Epithelial cell of proximal tubule (primary cell): ENCODE data around the gene BORCS8. TPM values are rescaled to one million over a fixed set of nuclear protein-coding genes. Genes with fewer than 3 reads are reported as not detected.

ENCODE experiments used
- DNase-seq: peaks from one replicate; pipeline ENCODE4 v3.0.0-alpha.2; 2011; ENCODE audit warnings: low read depth
- H3K4me3 ChIP-seq: 2 replicates; pipeline ENCODE4 v1.5.1; 2011; ENCODE audit warnings: low read depth, mild to moderate bottlenecking, low read length
- total RNA-seq: library from RNA; depleted of rRNA; stranded (reverse); fragments of >200 nt; gene quantifications from 2 replicates; pipeline ENCODE4 v1.2.3, GENCODE V29; 2015
- TF ChIP-seq, protein P1 (sequence below): conservative IDR thresholded peaks from 2 replicates; pipeline ENCODE4 v1.5.1; 2012; ENCODE audit warnings: low read depth, mild to moderate bottlenecking, low read length

The BORCS8 gene
- total RNA-seq, 1 donor from 2014 or later = 27.4 TPM

DNA sequence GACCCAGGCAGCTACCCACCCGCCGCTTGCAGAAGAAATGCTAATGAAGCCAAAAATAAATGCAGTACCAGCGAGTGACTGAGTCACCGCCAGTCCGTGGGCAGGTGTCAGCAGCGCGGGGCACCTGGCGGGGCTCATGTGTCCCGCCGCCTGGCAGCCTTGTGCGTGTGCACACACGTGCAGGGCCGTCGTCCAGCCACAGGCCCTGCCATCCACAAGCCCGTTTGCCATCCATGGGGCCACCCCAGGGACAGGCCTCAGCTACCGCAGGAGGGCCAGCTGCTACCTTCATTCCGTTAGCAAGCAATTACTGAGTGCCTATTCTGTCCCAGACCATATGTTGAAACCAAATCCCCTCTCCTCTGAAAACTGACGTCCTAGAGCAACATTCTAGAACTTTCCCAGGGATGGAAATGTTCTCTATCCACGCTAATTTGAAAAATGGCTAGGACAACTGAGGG lies 40.3 kb upstream of the BORCS8 start:
- TF ChIP-seq, protein P1, sequence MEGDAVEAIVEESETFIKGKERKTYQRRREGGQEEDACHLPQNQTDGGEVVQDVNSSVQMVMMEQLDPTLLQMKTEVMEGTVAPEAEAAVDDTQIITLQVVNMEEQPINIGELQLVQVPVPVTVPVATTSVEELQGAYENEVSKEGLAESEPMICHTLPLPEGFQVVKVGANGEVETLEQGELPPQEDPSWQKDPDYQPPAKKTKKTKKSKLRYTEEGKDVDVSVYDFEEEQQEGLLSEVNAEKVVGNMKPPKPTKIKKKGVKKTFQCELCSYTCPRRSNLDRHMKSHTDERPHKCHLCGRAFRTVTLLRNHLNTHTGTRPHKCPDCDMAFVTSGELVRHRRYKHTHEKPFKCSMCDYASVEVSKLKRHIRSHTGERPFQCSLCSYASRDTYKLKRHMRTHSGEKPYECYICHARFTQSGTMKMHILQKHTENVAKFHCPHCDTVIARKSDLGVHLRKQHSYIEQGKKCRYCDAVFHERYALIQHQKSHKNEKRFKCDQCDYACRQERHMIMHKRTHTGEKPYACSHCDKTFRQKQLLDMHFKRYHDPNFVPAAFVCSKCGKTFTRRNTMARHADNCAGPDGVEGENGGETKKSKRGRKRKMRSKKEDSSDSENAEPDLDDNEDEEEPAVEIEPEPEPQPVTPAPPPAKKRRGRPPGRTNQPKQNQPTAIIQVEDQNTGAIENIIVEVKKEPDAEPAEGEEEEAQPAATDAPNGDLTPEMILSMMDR = no peak
- no peak overlapping the region for H3K4me3 ChIP-seq
- DNase-seq = no peak

DNA sequence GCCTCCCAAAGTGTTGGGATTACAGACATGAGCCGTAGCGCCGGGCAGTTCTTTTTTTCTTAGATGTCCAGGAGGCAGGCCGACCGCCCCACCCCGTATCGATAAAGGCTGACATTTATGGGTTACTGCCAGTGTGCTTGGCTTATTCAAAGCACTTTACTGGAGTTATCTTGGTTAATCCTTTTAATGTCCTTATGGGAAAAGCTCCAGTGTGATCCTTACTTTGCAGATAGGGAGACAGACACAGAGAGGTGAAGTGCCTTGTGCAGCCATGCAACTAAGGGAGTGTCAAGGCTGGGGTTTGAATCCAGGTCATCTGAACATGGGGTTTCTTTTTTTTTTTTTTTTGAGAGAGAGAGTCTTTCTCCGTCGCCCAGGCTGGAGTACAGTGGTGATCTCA lies 39.0 kb upstream of the BORCS8 start:
- no peak overlapping the region for H3K4me3 ChIP-seq
- DNase-seq = no peak
- TF ChIP-seq, protein P1 = no peak

DNA sequence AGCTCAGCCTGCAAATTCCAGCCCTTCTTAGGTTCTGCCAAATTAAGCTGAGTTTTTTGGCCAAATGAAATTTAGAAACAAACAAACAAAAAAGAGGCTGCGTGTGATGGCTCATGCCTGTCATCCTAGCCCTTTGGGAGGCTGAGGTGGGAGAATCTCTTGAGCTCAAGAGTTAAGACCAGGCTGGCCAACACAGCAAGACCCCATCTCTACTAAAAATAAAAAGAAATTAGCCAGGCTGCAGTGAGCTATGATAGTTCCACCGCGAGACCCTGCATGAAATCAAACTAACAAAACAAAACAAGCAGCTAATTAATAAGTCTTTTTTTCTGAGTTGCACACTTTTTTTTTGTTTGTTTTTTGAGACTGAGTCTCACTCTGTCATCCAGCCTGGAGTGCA lies 37.7 kb upstream of the BORCS8 start:
- H3K4me3 ChIP-seq = no peak overlapping the region
- TF ChIP-seq, protein P1 = no peak
- DNase-seq = no peak

DNA sequence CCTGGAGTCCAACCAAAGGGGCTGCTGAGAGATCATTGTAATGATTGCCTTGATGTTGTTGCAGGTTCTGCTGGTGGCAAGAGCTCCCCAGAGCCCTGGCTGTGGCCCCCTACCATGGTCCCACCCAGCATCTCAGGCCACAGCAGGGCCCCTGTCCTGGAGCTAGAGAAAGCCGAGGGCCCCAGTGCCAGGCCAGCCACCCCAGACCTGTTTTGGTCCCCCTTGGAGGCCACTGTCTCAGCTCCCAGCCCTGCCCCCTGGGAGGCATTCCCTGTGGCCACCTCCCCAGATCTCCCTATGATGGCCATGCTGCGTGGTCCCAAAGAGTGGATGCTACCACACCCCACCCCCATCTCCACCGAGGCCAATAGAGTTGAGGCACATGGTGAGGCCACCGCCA lies 35.3 kb upstream of the BORCS8 start:
- no peak overlapping the region for H3K4me3 ChIP-seq
- TF ChIP-seq, protein P1 = no peak
- DNase-seq = no peak

DNA sequence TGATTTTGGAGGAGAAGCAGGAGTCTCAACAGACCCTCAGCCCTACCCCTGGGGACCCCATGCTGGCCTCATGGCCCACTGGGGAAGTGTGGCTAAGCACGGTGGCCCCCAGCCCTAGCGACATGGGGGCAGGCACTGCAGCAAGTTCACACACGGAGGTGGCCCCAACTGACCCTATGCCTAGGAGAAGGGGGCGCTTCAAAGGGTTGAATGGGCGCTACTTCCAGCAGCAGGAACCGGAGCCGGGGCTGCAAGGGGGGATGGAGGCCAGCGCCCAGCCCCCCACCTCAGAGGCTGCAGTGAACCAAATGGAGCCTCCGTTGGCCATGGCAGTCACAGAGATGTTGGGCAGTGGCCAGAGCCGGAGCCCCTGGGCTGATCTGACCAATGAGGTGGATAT lies 34.7 kb upstream of the BORCS8 start:
- TF ChIP-seq, protein P1 = no peak
- no peak for DNase-seq
- H3K4me3 ChIP-seq = no peak overlapping the region

DNA sequence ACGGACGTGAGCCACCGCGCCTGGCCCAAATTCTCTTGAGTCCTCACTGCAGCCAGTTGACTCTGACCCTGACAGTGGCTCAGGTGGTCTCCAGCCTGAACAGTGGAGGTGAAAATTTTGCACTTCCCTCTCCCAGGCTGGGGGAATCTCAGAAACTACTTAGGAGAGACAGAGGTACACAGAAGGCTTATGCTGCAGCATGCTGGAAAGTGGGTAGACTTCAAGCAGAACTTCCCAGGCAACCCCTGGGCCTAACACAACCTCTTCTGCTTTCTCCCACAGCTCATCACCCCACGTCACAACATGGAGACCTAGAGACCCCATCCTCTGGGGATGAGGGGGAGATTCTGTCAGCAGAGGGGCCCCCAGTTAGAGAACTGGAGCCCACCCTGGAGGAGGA lies 34.3 kb upstream of the BORCS8 start:
- DNase-seq = no peak
- H3K4me3 ChIP-seq = no peak overlapping the region
- TF ChIP-seq, protein P1 = no peak

DNA sequence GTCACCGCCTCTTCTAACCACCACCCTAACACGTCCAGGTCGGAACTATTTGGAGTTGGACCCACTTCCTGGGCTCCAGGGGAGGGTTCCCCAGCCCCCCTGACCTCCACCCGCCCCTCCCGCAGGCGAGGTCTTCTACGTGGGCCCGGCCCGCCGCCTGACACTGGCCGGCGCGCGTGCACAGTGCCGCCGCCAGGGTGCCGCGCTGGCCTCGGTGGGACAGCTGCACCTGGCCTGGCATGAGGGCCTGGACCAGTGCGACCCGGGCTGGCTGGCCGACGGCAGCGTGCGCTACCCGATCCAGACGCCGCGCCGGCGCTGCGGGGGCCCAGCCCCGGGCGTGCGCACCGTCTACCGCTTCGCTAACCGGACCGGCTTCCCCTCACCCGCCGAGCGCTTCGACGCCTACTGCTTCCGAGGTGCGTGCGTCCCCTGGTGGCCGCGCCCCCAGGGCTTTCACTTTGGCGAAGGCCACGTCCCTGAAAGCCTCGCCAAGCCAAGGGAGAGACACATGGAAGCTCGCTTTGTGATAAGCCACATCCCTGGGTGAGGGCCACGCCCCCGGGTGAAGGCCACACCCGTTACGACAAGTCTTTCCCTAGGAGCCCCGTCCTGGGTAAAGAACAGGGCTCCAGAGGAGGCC lies 33.0 kb upstream of the BORCS8 start:
- TF ChIP-seq, protein P1 = peak; percentile 72
- no peak for DNase-seq
- H3K4me3 ChIP-seq = peak overlapping the region; percentile 26
